ENCODE results near the gene PML.

PML gene

GRCh38 chr15:73952171-73952912 lies 42.2 kb upstream of the PML start:
- Histone ChIP-seq H3K9ac (ENCODE audit: low read depth, low read length) (no peak overlapping the region), H3K9me3 (ENCODE audit: insufficient read depth, low read depth, low read length) (no peaks in the 10 kb centered on the region), H3K27me3 (ENCODE audit: insufficient read depth, low read length) (no peaks in the 10 kb centered on the region), H3K36me3 (ENCODE audit: insufficient read depth, low read length) (no peaks in the 10 kb centered on the region), H3K4me1 (ENCODE audit: insufficient read depth, low read length) (peaks cover 12% of the 10 kb centered on the region), H3K27ac (ENCODE audit: low read depth, low read length) (no peak overlapping the region), H3K4me3 (ENCODE audit: low read length) (no peak overlapping the region)
- 91% methylated on average over 21 of the region's 21 CpGs for WGBS

DNA sequence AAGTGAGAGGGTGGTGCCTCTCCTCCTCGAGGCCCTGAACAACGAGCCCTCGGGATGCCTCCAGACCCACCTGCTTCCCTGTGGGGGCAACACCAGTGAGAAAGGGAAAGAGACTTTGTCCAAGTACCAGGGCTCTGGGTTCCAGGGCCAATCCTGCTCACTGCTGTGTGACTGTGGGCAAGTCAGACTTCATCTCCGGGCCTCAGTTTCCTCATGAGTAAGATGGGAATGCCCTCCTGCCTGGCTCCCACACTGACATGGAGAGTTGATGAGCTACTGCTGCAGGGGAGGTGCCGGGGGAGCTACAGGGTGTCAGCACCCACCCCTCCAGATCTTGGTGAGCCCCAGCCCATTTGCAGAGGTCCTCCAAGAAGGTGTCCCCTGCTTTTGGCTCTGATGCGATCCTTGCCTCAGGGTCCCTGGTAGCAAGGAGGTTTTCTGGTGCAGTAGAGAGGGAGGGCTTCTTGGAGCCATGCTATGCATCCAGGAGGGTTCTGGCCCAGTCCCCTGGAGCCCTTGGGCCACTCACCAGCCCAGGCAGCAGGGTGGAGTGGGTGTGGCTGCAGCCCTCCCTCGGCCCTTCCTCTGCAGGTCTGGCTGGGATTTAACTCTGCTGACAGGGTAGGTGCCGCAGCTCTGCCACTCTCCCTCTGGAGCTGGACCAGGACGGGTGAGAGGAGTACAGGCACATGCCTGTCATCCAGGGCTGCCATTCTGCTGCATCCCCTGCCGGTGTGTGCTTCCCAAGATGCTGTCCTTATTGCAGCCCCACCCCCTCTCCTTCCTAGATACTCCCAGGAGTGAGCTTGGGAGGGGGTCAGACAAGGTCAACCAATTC lies 41.4 kb upstream of the PML start:
- Histone ChIP-seq H3K27me3 (ENCODE audit: insufficient read depth, low read length) (no peaks in the 10 kb centered on the region), H3K27ac (ENCODE audit: low read depth, low read length) (no peak overlapping the region), H3K9ac (ENCODE audit: low read depth, low read length) (no peak overlapping the region), H3K9me3 (ENCODE audit: insufficient read depth, low read depth, low read length) (no peaks in the 10 kb centered on the region), H3K36me3 (ENCODE audit: insufficient read depth, low read length) (no peaks in the 10 kb centered on the region), H3K4me1 (ENCODE audit: insufficient read depth, low read length) (peaks cover 12% of the 10 kb centered on the region), H3K4me3 (ENCODE audit: low read length) (no peak overlapping the region)
- 89% methylated on average over 10 of the region's 10 CpGs for WGBS

DNA sequence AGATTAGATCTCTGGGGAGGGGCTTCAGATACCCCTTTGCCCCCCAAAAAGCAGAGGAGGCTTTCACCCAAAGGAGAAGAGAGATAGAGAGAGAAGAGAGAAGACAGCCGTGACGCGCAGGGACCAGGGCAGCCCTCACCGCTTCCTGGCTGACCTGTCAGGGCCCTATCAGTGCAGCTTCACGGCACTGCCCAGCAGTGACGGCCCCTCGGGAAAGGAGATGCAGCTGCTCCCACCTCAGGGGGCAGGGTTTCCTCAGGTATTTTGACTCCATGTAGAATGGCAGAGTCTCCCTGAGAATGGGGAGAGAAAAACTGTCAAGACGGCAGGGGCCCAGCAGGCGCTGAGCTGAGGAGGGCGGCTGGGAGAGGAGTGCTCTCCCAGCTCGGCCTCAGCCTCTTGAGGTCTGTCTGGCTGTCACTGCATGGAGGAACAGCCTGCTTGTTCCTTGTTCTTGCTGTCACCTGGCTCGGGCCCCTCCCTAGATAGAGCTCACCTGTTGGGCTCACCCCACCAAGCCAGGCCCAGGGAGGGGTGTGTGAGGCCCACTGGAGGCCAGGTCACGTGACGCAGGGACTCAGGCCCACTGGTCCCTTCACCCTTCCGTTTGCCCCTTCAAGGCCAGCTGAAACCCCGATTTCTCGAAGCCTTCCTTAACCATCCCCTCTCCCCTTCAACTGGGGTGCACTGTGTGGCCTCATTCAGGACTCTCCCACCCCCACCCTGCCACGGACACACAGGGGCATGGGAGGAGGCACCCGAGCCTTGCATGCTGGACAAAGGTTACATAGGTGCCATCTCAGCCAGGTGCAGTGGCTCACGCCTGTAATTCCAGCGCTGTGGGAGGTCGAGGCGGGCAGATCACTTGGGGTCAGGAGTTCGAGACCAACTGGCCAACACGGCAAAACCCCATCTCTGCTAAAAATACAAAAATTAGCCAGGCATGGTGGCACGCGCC lies 40.0 kb upstream of the PML start:
- Histone ChIP-seq H3K4me3 (ENCODE audit: low read length) (no peak overlapping the region), H3K9me3 (ENCODE audit: insufficient read depth, low read depth, low read length) (no peaks in the 10 kb centered on the region), H3K36me3 (ENCODE audit: insufficient read depth, low read length) (no peaks in the 10 kb centered on the region), H3K27ac (ENCODE audit: low read depth, low read length) (no peak overlapping the region), H3K9ac (ENCODE audit: low read depth, low read length) (no peak overlapping the region), H3K27me3 (ENCODE audit: insufficient read depth, low read length) (no peaks in the 10 kb centered on the region), H3K4me1 (ENCODE audit: insufficient read depth, low read length) (peaks cover 12% of the 10 kb centered on the region)
- 89% methylated on average over 27 of the region's 27 CpGs for WGBS

DNA sequence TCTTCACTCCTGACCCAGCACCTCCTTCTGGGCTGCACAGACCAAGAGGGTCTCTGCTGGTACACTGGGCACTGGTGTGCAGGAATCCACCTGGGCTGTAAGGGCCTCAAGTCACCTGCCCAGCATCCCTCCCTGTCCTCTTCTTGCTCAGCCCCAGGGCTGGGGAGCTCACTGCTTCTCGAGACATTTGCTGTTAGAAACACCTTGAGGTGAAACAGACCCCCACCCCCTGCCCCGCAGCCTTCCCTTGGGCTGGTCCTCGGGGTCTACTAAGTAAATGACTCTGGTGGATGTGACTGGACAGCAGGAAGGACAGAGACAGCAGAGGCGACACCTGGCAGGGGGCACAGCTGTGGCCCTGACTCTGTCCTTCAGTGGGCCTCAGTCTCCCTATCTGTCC lies 39.2 kb upstream of the PML start:
- no peak overlapping the region for H3K4me3 ChIP-seq (ENCODE audit: low read length)
- no peaks in the 10 kb centered on the region for H3K9me3 ChIP-seq (ENCODE audit: insufficient read depth, low read depth, low read length)
- no peaks in the 10 kb centered on the region for H3K36me3 ChIP-seq (ENCODE audit: insufficient read depth, low read length)
- no peaks in the 10 kb centered on the region for H3K27me3 ChIP-seq (ENCODE audit: insufficient read depth, low read length)
- H3K27ac ChIP-seq (ENCODE audit: low read depth, low read length) = no peak overlapping the region
- H3K4me1 ChIP-seq (ENCODE audit: insufficient read depth, low read length) = peaks cover 12% of the 10 kb centered on the region
- WGBS = 94% methylated on average over 4 of the region's 4 CpGs
- H3K9ac ChIP-seq (ENCODE audit: low read depth, low read length) = no peak overlapping the region

DNA sequence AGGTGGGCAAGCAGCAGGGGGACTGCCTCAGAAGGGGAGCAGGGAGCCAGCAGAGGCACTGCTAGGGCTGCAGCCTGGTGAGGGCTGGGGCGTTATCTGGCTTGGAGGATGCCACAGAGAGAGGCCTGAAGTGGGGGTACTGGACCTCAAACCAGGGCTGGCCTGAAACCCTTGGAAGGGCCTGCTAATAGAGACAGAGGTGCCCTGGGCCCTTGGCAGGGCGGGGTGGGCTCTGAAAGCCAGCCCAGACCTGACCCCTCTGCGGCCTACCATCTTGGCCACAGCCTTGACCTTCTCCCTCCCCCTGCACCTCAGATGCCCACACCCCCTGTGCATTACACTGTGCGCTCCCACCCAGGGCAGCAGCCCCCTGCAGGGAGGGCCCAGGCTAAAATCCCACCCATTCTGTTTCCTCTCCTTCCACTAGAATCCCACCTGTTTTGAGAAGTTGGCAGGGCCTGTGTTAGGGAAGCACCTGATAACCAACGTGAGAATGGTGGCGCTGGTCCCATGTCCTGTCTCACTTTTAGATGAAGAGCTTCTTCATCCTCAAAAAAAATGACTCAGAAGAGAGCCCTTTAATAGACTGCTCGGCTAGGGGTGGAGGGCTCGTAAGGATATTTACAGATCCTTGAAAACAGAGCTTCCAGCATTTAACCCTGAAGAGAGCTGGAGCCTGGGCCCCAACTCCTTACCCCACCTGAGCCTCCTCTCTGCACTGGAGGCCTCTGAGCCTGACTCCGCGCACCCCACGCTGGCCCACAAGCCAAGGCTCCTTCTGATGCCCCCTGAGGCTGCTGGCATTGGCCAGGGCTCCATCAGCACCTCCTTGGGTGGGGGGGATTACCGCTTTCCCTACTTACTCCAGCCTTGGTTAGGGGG lies 38.4 kb upstream of the PML start:
- no peaks in the 10 kb centered on the region for H3K9me3 ChIP-seq (ENCODE audit: insufficient read depth, low read depth, low read length)
- H3K9ac ChIP-seq (ENCODE audit: low read depth, low read length) = no peak overlapping the region
- peaks cover 9% of the 10 kb centered on the region for H3K4me1 ChIP-seq (ENCODE audit: insufficient read depth, low read length)
- no peak overlapping the region for H3K27ac ChIP-seq (ENCODE audit: low read depth, low read length)
- no peaks in the 10 kb centered on the region for H3K27me3 ChIP-seq (ENCODE audit: insufficient read depth, low read length)
- 92% methylated on average over 12 of the region's 12 CpGs for WGBS
- no peak overlapping the region for H3K4me3 ChIP-seq (ENCODE audit: low read length)
- no peaks in the 10 kb centered on the region for H3K36me3 ChIP-seq (ENCODE audit: insufficient read depth, low read length)

- no peak overlapping the region for H3K27ac ChIP-seq (ENCODE audit: low read depth, low read length)
- H3K4me3 ChIP-seq (ENCODE audit: low read length) = no peak overlapping the region
- H3K4me1 ChIP-seq (ENCODE audit: insufficient read depth, low read length) = peaks cover 4% of the 10 kb centered on the region; the same call in 1 of the 2 replicates
- no peaks in the 10 kb centered on the region for H3K36me3 ChIP-seq (ENCODE audit: insufficient read depth, low read length)
- WGBS = 93% methylated on average over 9 of the region's 9 CpGs
- H3K27me3 ChIP-seq (ENCODE audit: insufficient read depth, low read length) = no peaks in the 10 kb centered on the region
- no peak overlapping the region for H3K9ac ChIP-seq (ENCODE audit: low read depth, low read length)
- no peaks in the 10 kb centered on the region for H3K9me3 ChIP-seq (ENCODE audit: insufficient read depth, low read depth, low read length)
These were observed 37.8 kb upstream of the PML start for GRCh38 chr15:73956743-73957135.

DNA sequence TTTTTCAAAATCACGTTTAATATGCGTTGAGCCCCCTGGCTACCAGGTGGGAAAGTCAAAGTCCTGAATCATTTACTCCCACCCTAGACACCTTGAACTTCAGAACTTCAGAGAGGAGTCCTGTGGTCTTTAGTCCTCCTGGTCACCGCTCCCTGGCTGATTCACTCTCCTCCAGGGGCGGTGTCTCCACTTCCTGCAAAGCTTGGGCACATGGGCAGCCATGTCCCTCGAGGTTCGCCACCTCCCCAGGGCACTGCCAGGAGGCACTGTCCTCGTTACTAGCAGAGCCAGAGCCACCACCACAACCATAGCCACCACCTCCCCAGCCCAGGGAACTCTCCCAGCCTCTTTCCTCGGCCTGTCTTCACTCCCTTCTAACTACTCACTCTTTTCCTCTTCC lies 37.2 kb upstream of the PML start:
- H3K9me3 ChIP-seq (ENCODE audit: insufficient read depth, low read depth, low read length) = no peaks in the 10 kb centered on the region
- H3K36me3 ChIP-seq (ENCODE audit: insufficient read depth, low read length) = no peaks in the 10 kb centered on the region
- H3K4me1 ChIP-seq (ENCODE audit: insufficient read depth, low read length) = no peaks in the 10 kb centered on the region
- H3K9ac ChIP-seq (ENCODE audit: low read depth, low read length) = no peak overlapping the region
- no peaks in the 10 kb centered on the region for H3K27me3 ChIP-seq (ENCODE audit: insufficient read depth, low read length)
- no peak overlapping the region for H3K4me3 ChIP-seq (ENCODE audit: low read length)
- no peak overlapping the region for H3K27ac ChIP-seq (ENCODE audit: low read depth, low read length)
- WGBS = 87% methylated on average over 8 of the region's 8 CpGs

DNA sequence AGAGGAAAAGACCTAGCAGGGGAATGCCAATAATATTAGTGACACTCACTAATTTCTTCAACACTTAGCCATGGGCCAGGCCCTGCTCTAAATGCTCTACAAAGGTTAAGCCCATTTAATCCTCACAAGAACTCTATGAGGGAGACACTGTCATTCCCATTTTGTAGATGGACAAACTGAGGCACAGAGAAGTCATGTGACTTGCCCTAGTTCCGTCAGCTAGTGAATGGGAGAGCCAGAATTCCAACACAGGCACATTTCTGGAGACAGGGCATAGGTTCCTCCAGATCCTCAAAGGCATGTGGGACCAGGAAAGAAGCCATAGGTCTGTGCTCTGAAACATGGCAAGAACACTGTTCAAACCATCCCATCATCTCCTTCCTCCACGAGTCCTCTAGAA lies 36.7 kb upstream of the PML start:
- no peaks in the 10 kb centered on the region for H3K27me3 ChIP-seq (ENCODE audit: insufficient read depth, low read length)
- H3K36me3 ChIP-seq (ENCODE audit: insufficient read depth, low read length) = no peaks in the 10 kb centered on the region
- H3K4me3 ChIP-seq (ENCODE audit: low read length) = no peak overlapping the region
- no peaks in the 10 kb centered on the region for H3K9me3 ChIP-seq (ENCODE audit: insufficient read depth, low read depth, low read length)
- no peaks in the 10 kb centered on the region for H3K4me1 ChIP-seq (ENCODE audit: insufficient read depth, low read length)
- H3K9ac ChIP-seq (ENCODE audit: low read depth, low read length) = no peak overlapping the region
- WGBS = 95% methylated on average over 2 of the region's 2 CpGs
- H3K27ac ChIP-seq (ENCODE audit: low read depth, low read length) = no peak overlapping the region

GRCh38 chr15:73959012-73959581 lies 35.4 kb upstream of the PML start:
- Histone ChIP-seq H3K9me3 (ENCODE audit: insufficient read depth, low read depth, low read length) (no peaks in the 10 kb centered on the region), H3K4me1 (ENCODE audit: insufficient read depth, low read length) (no peaks in the 10 kb centered on the region), H3K36me3 (ENCODE audit: insufficient read depth, low read length) (no peaks in the 10 kb centered on the region), H3K9ac (ENCODE audit: low read depth, low read length) (no peak overlapping the region), H3K27ac (ENCODE audit: low read depth, low read length) (no peak overlapping the region), H3K27me3 (ENCODE audit: insufficient read depth, low read length) (no peaks in the 10 kb centered on the region), H3K4me3 (ENCODE audit: low read length) (no peak overlapping the region)
- WGBS = 90% methylated on average over 8 of the region's 8 CpGs

GRCh38 chr15:73959801-73960200 lies 34.7 kb upstream of the PML start:
- 85% methylated on average over 6 of the region's 6 CpGs for WGBS
- Histone ChIP-seq H3K4me3 (ENCODE audit: low read length) (no peak overlapping the region), H3K9ac (ENCODE audit: low read depth, low read length) (no peak overlapping the region), H3K36me3 (ENCODE audit: insufficient read depth, low read length) (no peaks in the 10 kb centered on the region), H3K9me3 (ENCODE audit: insufficient read depth, low read depth, low read length) (no peaks in the 10 kb centered on the region), H3K4me1 (ENCODE audit: insufficient read depth, low read length) (no peaks in the 10 kb centered on the region), H3K27ac (ENCODE audit: low read depth, low read length) (no peak overlapping the region), H3K27me3 (ENCODE audit: insufficient read depth, low read length) (no peaks in the 10 kb centered on the region)

Data from HUES64 (cell line).